ENCODE measurements around the gene TMEM273. TPM values are rescaled to one million over a fixed set of nuclear protein-coding genes. Genes with fewer than 3 reads are reported as not detected.

Gene TMEM273
- total and polyA plus RNA-seq, 8 donors, result 5.5 to 46.9 (median 7.0) TPM

GRCh38 chr10:49140304-49141177 lies 47.6 kb downstream of the TMEM273 start:
- no peaks in the 10 kb centered on the region for H3K9me3 ChIP-seq
- no peak overlapping the region for H3K4me3 ChIP-seq
- intact Hi-C loops (cut with DNase I), result no loop called here
- H3K36me3 ChIP-seq, result no peaks in the 10 kb centered on the region
- H3K4me1 ChIP-seq, result peaks cover 7 to 9% of the 10 kb centered on the region in 2 donors
- H3K27me3 ChIP-seq, result no peaks in the 10 kb centered on the region
- ATAC-seq (no peak), DNase-seq (no peak)
- TF ChIP-seq CTCF (IDR thresholded peaks at IDR 0.05), result no peak
- peak overlapping the region in 1 of 2 donors; percentile 88 for H3K27ac ChIP-seq

- TF ChIP-seq CTCF (IDR thresholded peaks at IDR 0.05), result no peak
- DNase-seq (no peak), ATAC-seq (no peak)
- Histone ChIP-seq H3K9me3 (no peaks in the 10 kb centered on the region), H3K27me3 (no peaks in the 10 kb centered on the region), H3K36me3 (no peaks in the 10 kb centered on the region), H3K4me1 (peaks cover 7 to 9% of the 10 kb centered on the region in 2 donors), H3K27ac (peak overlapping the region; percentile 61 to 88), H3K4me3 (no peak overlapping the region)
- intact Hi-C loops (cut with DNase I), result no loop called here
These were observed 48.4 kb downstream of the TMEM273 start for GRCh38 chr10:49139846-49140195.

- ATAC-seq, result peak; percentile 69
These were observed 49.0 kb downstream of the TMEM273 start for GRCh38 chr10:49139028-49139845.

GRCh38 chr10:49138361-49138891 lies 49.8 kb downstream of the TMEM273 start:
- DNase-seq (peak in 3 of 4 donors; percentile 60 to 86 (median 70)), ATAC-seq (peak; percentile 56)
- Histone ChIP-seq H3K4me3 (no peak overlapping the region), H3K27ac (peak overlapping the region in 1 of 2 donors; percentile 68), H3K27me3 (no peaks in the 10 kb centered on the region), H3K9me3 (no peaks in the 10 kb centered on the region), H3K36me3 (no peaks in the 10 kb centered on the region), H3K4me1 (peaks cover 7 to 9% of the 10 kb centered on the region in 2 donors)
- TF ChIP-seq CTCF (IDR thresholded peaks at IDR 0.05), result no peak
- intact Hi-C loops (cut with DNase I), result no loop called here

More at GRCh38 chr10:49139028-49139845, 49.0 kb downstream of the TMEM273 start:
- H3K4me1 ChIP-seq, result peaks cover 7 to 9% of the 10 kb centered on the region in 2 donors
- H3K9me3 ChIP-seq, result no peaks in the 10 kb centered on the region
- H3K27me3 ChIP-seq, result no peaks in the 10 kb centered on the region
- TF ChIP-seq CTCF (IDR thresholded peaks at IDR 0.05), result no peak
- H3K27ac ChIP-seq, result peak overlapping the region; percentile 61 to 88
- intact Hi-C loops (cut with DNase I), result no loop called here
- DNase-seq, result no peak
- H3K4me3 ChIP-seq, result no peak overlapping the region
- H3K36me3 ChIP-seq, result no peaks in the 10 kb centered on the region

- Histone ChIP-seq H3K4me1 (peaks cover 7 to 9% of the 10 kb centered on the region in 2 donors), H3K9me3 (no peaks in the 10 kb centered on the region)
These were observed 51.7 kb downstream of the TMEM273 start for GRCh38 chr10:49136525-49136924.

More at GRCh38 chr10:49136525-49136924, 51.7 kb downstream of the TMEM273 start:
- intact Hi-C loops (cut with DNase I), result no loop called here
- Histone ChIP-seq H3K27me3 (no peaks in the 10 kb centered on the region), H3K4me3 (no peak overlapping the region), H3K36me3 (no peaks in the 10 kb centered on the region), H3K27ac (peak overlapping the region in 1 of 2 donors; percentile 53)
- ATAC-seq, result no peak
- TF ChIP-seq CTCF (IDR thresholded peaks at IDR 0.05), result no peak
- DNase-seq, result no peak

Data from left lung (tissue), 10 donors.